DMS153 treated with DMSO at 0.1 percent for 48 hours (cell line): ENCODE measurements around the gene CLEC14A.

Experiments used
- DNase-seq: peaks from one replicate; lab custom pipeline; 2025; ENCODE audit not compliant: unreplicated experiment; lab: John Stamatoyannopoulos, UW

CLEC14A gene

GRCh38 chr14:38250331-38250730, 5.6 kb downstream of the CLEC14A start:
- no peak for DNase-seq

- DNase-seq, result no peak
Observed at GRCh38 chr14:38248321-38249028, 7.4 kb downstream of the CLEC14A start.

GRCh38 chr14:38243696-38244240, 12.1 kb downstream of the CLEC14A start:
- no peak for DNase-seq

GRCh38 chr14:38238878-38239277, 17.0 kb downstream of the CLEC14A start:
- DNase-seq, result no peak

GRCh38 chr14:38238332-38238731, 17.6 kb downstream of the CLEC14A start:
- no peak for DNase-seq

- no peak for DNase-seq
Observed at GRCh38 chr14:38233218-38233617, 22.7 kb downstream of the CLEC14A start.

GRCh38 chr14:38226366-38226765, 29.5 kb downstream of the CLEC14A start:
- DNase-seq, result no peak

GRCh38 chr14:38225946-38226345, 29.9 kb downstream of the CLEC14A start:
- no peak for DNase-seq

- DNase-seq, result no peak
Observed at GRCh38 chr14:38224338-38224737, 31.6 kb downstream of the CLEC14A start.

GRCh38 chr14:38221077-38221476, 34.8 kb downstream of the CLEC14A start:
- DNase-seq, result no peak

GRCh38 chr14:38217553-38217952, 38.3 kb downstream of the CLEC14A start:
- DNase-seq, result no peak

- no peak for DNase-seq
Observed at GRCh38 chr14:38213001-38213400, 42.9 kb downstream of the CLEC14A start.

GRCh38 chr14:38212111-38212510, 43.8 kb downstream of the CLEC14A start:
- DNase-seq, result no peak

GRCh38 chr14:38211255-38211735, 44.6 kb downstream of the CLEC14A start:
- no peak for DNase-seq

- no peak for DNase-seq
Observed at GRCh38 chr14:38210587-38211216, 45.2 kb downstream of the CLEC14A start.

GRCh38 chr14:38209572-38210557, 46.0 kb downstream of the CLEC14A start:
- DNase-seq, result no peak

- peak; percentile 28 for DNase-seq
Observed at GRCh38 chr14:38208618-38209562, 47.0 kb downstream of the CLEC14A start.

- DNase-seq, result peak; percentile 86
Observed at GRCh38 chr14:38207736-38208617, 47.9 kb downstream of the CLEC14A start, which contains the start of gene SSTR1. Gene SSTR1, plus strand, starts transcription at chr14:38207904. Its CDS starts 1,486 bp downstream, at chr14:38209390.

GRCh38 chr14:38207377-38207735, 48.5 kb downstream of the CLEC14A start:
- DNase-seq, result peak; percentile 76
